HepG2 (cell line): Measurements from ENCODE around the gene PPDPF.

Experiments used
- BRCA1 ChIP-seq: sonication (generic); formaldehyde crosslinking; IDR thresholded peaks from 2 replicates; pipeline ENCODE4 v1.4.0; 2020; ENCODE audit warnings: missing genetic modification reagents
- FOXJ3 ChIP-seq: sonication (generic); formaldehyde crosslinking; IDR thresholded peaks from 2 replicates; pipeline ENCODE4 v1.4.0; 2020; ENCODE audit warnings: missing genetic modification reagents, mild to moderate bottlenecking, borderline replicate concordance
- POLR2A ChIP-seq, 2 experiments: IDR thresholded peaks; 2 replicates each; pipeline ENCODE4 v1.6.1; 2011; ENCODE audit warnings: low read depth in 2 of 2, low read length in 2 of 2, mild to moderate bottlenecking in 1 of 2, moderate library complexity in 1 of 2; ENCODE audit not compliant: insufficient read depth in 1 of 2
- RAD21 ChIP-seq: fragments of 450-650 bp; formaldehyde crosslinking; IDR thresholded peaks from 2 replicates; pipeline ENCODE4 v1.5.0; 2020; ENCODE audit warnings: mild to moderate bottlenecking
- ZFP36 ChIP-seq: fragments of 150-350 bp; IDR thresholded peaks from 2 replicates; pipeline ENCODE4 v1.6.1; 2018; ENCODE audit warnings: borderline replicate concordance, low read length, low read depth; ENCODE audit not compliant: partially characterized antibody
- TF ChIP-seq, protein P1 (sequence below): sonication (generic); formaldehyde crosslinking; conservative IDR thresholded peaks from 2 replicates; pipeline ENCODE4 v1.4.0; 2020; ENCODE audit warnings: missing genetic modification reagents

DNA sequence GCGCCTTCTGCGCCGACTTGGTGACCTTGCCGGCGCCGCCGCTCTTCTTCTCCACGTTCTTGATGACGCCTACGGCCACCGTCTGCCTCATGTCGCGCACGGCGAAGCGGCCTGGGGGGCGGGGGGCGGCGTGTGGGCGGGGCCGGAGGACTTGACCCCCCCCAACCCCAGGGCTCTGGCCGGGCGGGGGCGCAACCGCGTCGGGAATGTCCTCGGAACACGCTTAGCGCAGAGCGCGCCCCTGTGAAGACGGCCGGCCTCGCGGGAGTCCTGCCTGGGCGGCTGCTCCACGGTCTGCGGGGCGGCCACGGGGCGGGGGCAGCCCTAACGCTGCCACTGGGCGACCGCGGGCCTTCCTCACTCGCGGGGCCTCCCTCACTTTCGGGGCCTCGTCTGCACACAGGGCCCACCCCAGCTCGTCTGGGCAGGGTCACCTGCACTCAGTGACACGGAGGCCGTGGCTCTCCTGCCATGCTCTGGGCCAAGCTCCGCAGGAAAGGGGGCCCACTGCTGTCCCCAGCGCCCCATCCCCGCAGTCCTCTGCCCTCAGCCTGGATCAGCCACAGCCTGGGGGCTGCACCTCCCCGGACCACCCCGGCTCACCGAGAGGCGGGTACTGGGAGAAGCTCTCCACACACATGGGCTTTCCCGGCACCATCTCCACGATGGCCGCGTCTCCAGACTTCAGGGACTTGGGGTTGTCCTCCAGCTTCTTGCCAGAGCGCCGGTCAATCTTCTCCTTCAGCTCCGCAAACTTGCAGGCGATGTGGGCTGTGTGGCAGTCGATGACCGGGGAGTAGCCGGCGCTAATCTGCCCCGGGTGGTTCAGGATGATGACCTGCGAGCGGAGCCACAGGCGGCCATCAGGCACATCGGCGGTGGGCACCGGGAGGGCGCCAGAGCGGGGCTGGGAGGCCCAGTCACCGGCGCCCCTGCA is 32.0 kb upstream of the PPDPF start:
- TF ChIP-seq, protein P1, sequence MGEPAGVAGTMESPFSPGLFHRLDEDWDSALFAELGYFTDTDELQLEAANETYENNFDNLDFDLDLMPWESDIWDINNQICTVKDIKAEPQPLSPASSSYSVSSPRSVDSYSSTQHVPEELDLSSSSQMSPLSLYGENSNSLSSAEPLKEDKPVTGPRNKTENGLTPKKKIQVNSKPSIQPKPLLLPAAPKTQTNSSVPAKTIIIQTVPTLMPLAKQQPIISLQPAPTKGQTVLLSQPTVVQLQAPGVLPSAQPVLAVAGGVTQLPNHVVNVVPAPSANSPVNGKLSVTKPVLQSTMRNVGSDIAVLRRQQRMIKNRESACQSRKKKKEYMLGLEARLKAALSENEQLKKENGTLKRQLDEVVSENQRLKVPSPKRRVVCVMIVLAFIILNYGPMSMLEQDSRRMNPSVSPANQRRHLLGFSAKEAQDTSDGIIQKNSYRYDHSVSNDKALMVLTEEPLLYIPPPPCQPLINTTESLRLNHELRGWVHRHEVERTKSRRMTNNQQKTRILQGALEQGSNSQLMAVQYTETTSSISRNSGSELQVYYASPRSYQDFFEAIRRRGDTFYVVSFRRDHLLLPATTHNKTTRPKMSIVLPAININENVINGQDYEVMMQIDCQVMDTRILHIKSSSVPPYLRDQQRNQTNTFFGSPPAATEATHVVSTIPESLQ (CRISPR knock-in tag): no peak
- TF ChIP-seq FOXJ3 (CRISPR knock-in tag) (no peak), RAD21 (CRISPR knock-in tag) (no peak), POLR2A (IDR thresholded peaks at IDR 0.05; ENCODE audit: insufficient read depth in 1 of 2, low read depth in 2 of 2, low read length in 2 of 2) (no peak), ZFP36 (no peak), BRCA1 (no peak)
